Measurements from ENCODE around the gene EEFSEC.

EEFSEC gene

GRCh38 chr3:128421439-128421836 lies 268.2 kb downstream of the EEFSEC start:
- Mint-ChIP-seq H3K9me3 (peaks cover 8% of the 10 kb centered on the region), H3K27ac (no peak overlapping the region), H3K4me3 (no peak overlapping the region), H3K36me3 (ENCODE audit: low read depth) (peaks cover 7% of the 10 kb centered on the region), H3K27me3 (ENCODE audit: low read depth) (peaks cover 22% of the 10 kb centered on the region), H3K4me1 (peaks cover 21% of the 10 kb centered on the region)
- no peak for TF ChIP-seq CTCF (IDR thresholded peaks at IDR 0.05; ENCODE audit: unreplicated experiment in 3 of 3)

GRCh38 chr3:128421966-128422365 lies 268.7 kb downstream of the EEFSEC start:
- Mint-ChIP-seq H3K4me1 (peaks cover 21% of the 10 kb centered on the region), H3K4me3 (no peak overlapping the region), H3K27me3 (ENCODE audit: low read depth) (peaks cover 22% of the 10 kb centered on the region), H3K36me3 (ENCODE audit: low read depth) (peaks cover 7% of the 10 kb centered on the region), H3K27ac (no peak overlapping the region), H3K9me3 (peaks cover 8% of the 10 kb centered on the region)
- TF ChIP-seq CTCF (IDR thresholded peaks at IDR 0.05; ENCODE audit: unreplicated experiment in 3 of 3) = no peak

GRCh38 chr3:128422762-128423524 lies 269.7 kb downstream of the EEFSEC start:
- H3K27ac Mint-ChIP-seq = peak overlapping the region in 1 of 3 experiments; percentile 14
- H3K27me3 Mint-ChIP-seq (ENCODE audit: low read depth) = peaks cover 32% of the 10 kb centered on the region
- H3K36me3 Mint-ChIP-seq (ENCODE audit: low read depth) = peaks cover 7% of the 10 kb centered on the region
- H3K9me3 Mint-ChIP-seq = peaks cover 8% of the 10 kb centered on the region
- H3K4me1 Mint-ChIP-seq = peaks cover 25% of the 10 kb centered on the region
- no peak for TF ChIP-seq CTCF (IDR thresholded peaks at IDR 0.05; ENCODE audit: unreplicated experiment in 3 of 3)
- H3K4me3 Mint-ChIP-seq = no peak overlapping the region

GRCh38 chr3:128423525-128424147 lies 270.4 kb downstream of the EEFSEC start:
- Mint-ChIP-seq H3K27ac (peak overlapping the region in 1 of 3 experiments; percentile 14), H3K9me3 (peaks cover 7% of the 10 kb centered on the region), H3K4me1 (peaks cover 30% of the 10 kb centered on the region), H3K36me3 (ENCODE audit: low read depth) (peaks cover 7% of the 10 kb centered on the region), H3K27me3 (ENCODE audit: low read depth) (peaks cover 39% of the 10 kb centered on the region), H3K4me3 (no peak overlapping the region)
- TF ChIP-seq CTCF (IDR thresholded peaks at IDR 0.05; ENCODE audit: unreplicated experiment in 3 of 3) = no peak

GRCh38 chr3:128424508-128425069 lies 271.3 kb downstream of the EEFSEC start:
- no peak for TF ChIP-seq CTCF (IDR thresholded peaks at IDR 0.05; ENCODE audit: unreplicated experiment in 3 of 3)
- Mint-ChIP-seq H3K4me1 (peaks cover 30% of the 10 kb centered on the region), H3K27ac (peak overlapping the region in 1 of 3 experiments; percentile 38), H3K36me3 (ENCODE audit: low read depth) (no peaks in the 10 kb centered on the region), H3K27me3 (ENCODE audit: low read depth) (peaks cover 41% of the 10 kb centered on the region), H3K4me3 (no peak overlapping the region), H3K9me3 (no peaks in the 10 kb centered on the region)

All from nephron (organoid).